Trophoblast cell (in vitro differentiated cells and primary cell): ENCODE results near the gene PADI4.

Experiments
- DNase-seq, 2 donors: peaks; one replicate each; pipeline ENCODE4 v3.0.0-alpha.2; 2016
- H2AFZ ChIP-seq: 2 replicates; pipeline ENCODE4 v1.6.1; 2013; ENCODE audit warnings: low read length, moderate library complexity, mild to moderate bottlenecking; ENCODE audit not compliant: insufficient read depth, poor library complexity
- H2AK5ac ChIP-seq: 2 replicates; pipeline ENCODE4 v1.6.1; 2013; ENCODE audit warnings: mild to moderate bottlenecking, low read length
- H2BK120ac ChIP-seq: 2 replicates; pipeline ENCODE4 v1.6.1; 2013; ENCODE audit warnings: low read length, mild to moderate bottlenecking, moderate library complexity; ENCODE audit not compliant: insufficient read depth, poor library complexity
- H2BK12ac ChIP-seq: 2 replicates; pipeline ENCODE4 v1.6.1; 2013; ENCODE audit warnings: mild to moderate bottlenecking, low read length, moderate library complexity
- H2BK5ac ChIP-seq: 2 replicates; pipeline ENCODE4 v1.6.1; 2013; ENCODE audit warnings: low read length, low read depth, moderate library complexity, mild to moderate bottlenecking; ENCODE audit not compliant: poor library complexity
- H3K14ac ChIP-seq: 2 replicates; pipeline ENCODE4 v1.6.1; 2013; ENCODE audit warnings: mild to moderate bottlenecking, low read length
- H3K18ac ChIP-seq: 2 replicates; pipeline ENCODE4 v1.6.1; 2013; ENCODE audit warnings: mild to moderate bottlenecking, low read length
- H3K23ac ChIP-seq: 2 replicates; pipeline ENCODE4 v1.6.1; 2013; ENCODE audit warnings: low read length
- H3K27ac ChIP-seq: 2 replicates; pipeline ENCODE4 v1.5.1; 2013; ENCODE audit warnings: low read depth, mild to moderate bottlenecking, inconsistent platforms, low read length, moderate library complexity
- H3K27me3 ChIP-seq: 2 replicates; pipeline ENCODE4 v1.6.1; 2013; ENCODE audit warnings: inconsistent platforms, mild to moderate bottlenecking, low read length, moderate library complexity; ENCODE audit not compliant: insufficient read depth
- H3K36me3 ChIP-seq, 2 experiments: 1 replicate in 1 of 2; 2 replicates in 1 of 2; pipeline ENCODE4 v1.6.1; 2013; ENCODE audit warnings: low read length in 2 of 2, mild to moderate bottlenecking in 2 of 2, moderate library complexity in 1 of 2; ENCODE audit not compliant: insufficient read depth in 2 of 2, control insufficient read depth in 1 of 2
- H3K4ac ChIP-seq: 2 replicates; pipeline ENCODE4 v1.6.1; 2013; ENCODE audit warnings: low read depth, mild to moderate bottlenecking, low read length, moderate library complexity
- H3K4me1 ChIP-seq, 2 experiments: 1 replicate in 1 of 2; 2 replicates in 1 of 2; pipeline ENCODE4 v1.6.1; 2013; ENCODE audit warnings: low read length in 2 of 2, mild to moderate bottlenecking in 2 of 2, moderate library complexity in 1 of 2; ENCODE audit not compliant: insufficient read depth in 2 of 2, control insufficient read depth in 1 of 2
- H3K4me2 ChIP-seq: 2 replicates; pipeline ENCODE4 v1.6.1; 2013; ENCODE audit warnings: inconsistent platforms, mild to moderate bottlenecking, low read length, moderate library complexity
- H3K4me3 ChIP-seq: 2 replicates; pipeline ENCODE4 v1.5.1; 2013; ENCODE audit warnings: mild to moderate bottlenecking, low read depth, low read length, inconsistent platforms
- H3K79me1 ChIP-seq: one replicate; pipeline ENCODE4 v1.6.1; 2013; ENCODE audit warnings: low read length
- H3K79me2 ChIP-seq: 2 replicates; pipeline ENCODE4 v1.6.1; 2013; ENCODE audit warnings: low read length, mild to moderate bottlenecking; ENCODE audit not compliant: control insufficient read depth, insufficient read depth, poor library complexity
- H3K9ac ChIP-seq: 2 replicates; pipeline ENCODE4 v1.6.1; 2013; ENCODE audit warnings: mild to moderate bottlenecking, low read length
- H3K9me3 ChIP-seq: 2 replicates; pipeline ENCODE4 v1.6.1; 2013; ENCODE audit warnings: low read depth, mild to moderate bottlenecking, control low read depth, inconsistent platforms, low read length; ENCODE audit not compliant: insufficient read depth
- H4K12ac ChIP-seq: 2 replicates; pipeline ENCODE4 v1.6.1; 2013; ENCODE audit warnings: low read depth, mild to moderate bottlenecking, low read length, moderate library complexity
- H4K8ac ChIP-seq: 2 replicates; pipeline ENCODE4 v1.6.1; 2013; ENCODE audit warnings: low read depth, mild to moderate bottlenecking, low read length, moderate library complexity
- H4K91ac ChIP-seq: one replicate; pipeline ENCODE4 v1.6.1; 2013; ENCODE audit warnings: low read depth, mild to moderate bottlenecking, low read length, moderate library complexity
- WGBS: extraction: QIAGEN DNeasy Blood & Tissue Kit; methylation state at CpG from one replicate; pipeline ENCODE4 v1.1.7; 2013; ENCODE audit warnings: missing lambda C conversion rate; ENCODE audit not compliant: insufficient read length, insufficient coverage; ENCODE audit errors: extremely low coverage; 5-methylcytosine and 5-hydroxymethylcytosine counted together

Gene PADI4

GRCh38 chr1:17260738-17261137, 47.3 kb upstream of the PADI4 start:
- Histone ChIP-seq H3K4me2 (no peak overlapping the region), H3K14ac (no peak overlapping the region), H3K23ac (no peak overlapping the region), H4K12ac (no peak overlapping the region), H4K91ac (no peak overlapping the region), H2AK5ac (no peak overlapping the region), H3K79me1 (no peaks in the 10 kb centered on the region), H3K27me3 (no peaks in the 10 kb centered on the region), H2BK120ac (no peak overlapping the region), H3K9ac (no peak overlapping the region), H3K27ac (no peak overlapping the region), H2BK5ac (no peak overlapping the region), H3K4me1 (peaks cover 0 to 4% of the 10 kb centered on the region in 2 experiments), H3K36me3 (no peaks in the 10 kb centered on the region), H2BK12ac (no peak overlapping the region), H3K4me3 (no peak overlapping the region), H2AFZ (no peak overlapping the region), H4K8ac (no peak overlapping the region), H3K4ac (no peak overlapping the region), H3K79me2 (no peaks in the 10 kb centered on the region), H3K18ac (no peak overlapping the region), H3K9me3 (no peaks in the 10 kb centered on the region)
- no CpG with 5 or more reads among the region's 5 CpGs for WGBS
- no peak for DNase-seq

GRCh38 chr1:17263936-17264335, 44.1 kb upstream of the PADI4 start:
- Histone ChIP-seq H2BK5ac (no peak overlapping the region), H3K4me1 (peaks cover 0 to 4% of the 10 kb centered on the region in 2 experiments), H3K27me3 (no peaks in the 10 kb centered on the region), H3K9me3 (no peaks in the 10 kb centered on the region), H3K14ac (no peak overlapping the region), H4K91ac (no peak overlapping the region), H2BK12ac (no peak overlapping the region), H4K8ac (no peak overlapping the region), H2AFZ (no peak overlapping the region), H2BK120ac (no peak overlapping the region), H3K4ac (no peak overlapping the region), H3K79me1 (no peaks in the 10 kb centered on the region), H4K12ac (no peak overlapping the region), H3K79me2 (no peaks in the 10 kb centered on the region), H3K36me3 (no peaks in the 10 kb centered on the region), H3K27ac (no peak overlapping the region), H3K23ac (no peak overlapping the region), H3K4me2 (no peak overlapping the region), H3K4me3 (no peak overlapping the region), H2AK5ac (no peak overlapping the region), H3K9ac (no peak overlapping the region), H3K18ac (no peak overlapping the region)
- DNase-seq, result no peak

- Histone ChIP-seq H4K8ac (no peak overlapping the region), H2BK5ac (no peak overlapping the region), H3K79me2 (no peaks in the 10 kb centered on the region), H3K79me1 (no peaks in the 10 kb centered on the region), H3K4me2 (no peak overlapping the region), H2AFZ (no peak overlapping the region), H3K9me3 (no peaks in the 10 kb centered on the region), H3K27me3 (no peaks in the 10 kb centered on the region), H2AK5ac (no peak overlapping the region), H3K4me1 (peaks cover 0 to 4% of the 10 kb centered on the region in 2 experiments), H3K9ac (no peak overlapping the region), H3K4me3 (no peak overlapping the region), H3K27ac (no peak overlapping the region), H3K4ac (no peak overlapping the region), H3K14ac (no peak overlapping the region), H2BK12ac (no peak overlapping the region), H4K12ac (no peak overlapping the region), H2BK120ac (no peak overlapping the region), H3K23ac (no peak overlapping the region), H3K18ac (no peak overlapping the region), H4K91ac (no peak overlapping the region), H3K36me3 (no peaks in the 10 kb centered on the region)
- no CpG with 5 or more reads among the region's 5 CpGs for WGBS
- no peak for DNase-seq
Measured at GRCh38 chr1:17264470-17264869, 43.5 kb upstream of the PADI4 start.

- H3K27me3 ChIP-seq, result no peaks in the 10 kb centered on the region
- no CpG with 5 or more reads among the region's 2 CpGs for WGBS
Measured at GRCh38 chr1:17265162-17265561, 42.8 kb upstream of the PADI4 start.

More at GRCh38 chr1:17265162-17265561, 42.8 kb upstream of the PADI4 start:
- no peak overlapping the region for H3K4ac ChIP-seq
- no peak overlapping the region for H3K4me2 ChIP-seq
- H2BK120ac ChIP-seq, result no peak overlapping the region
- no peak overlapping the region for H2AK5ac ChIP-seq
- H3K36me3 ChIP-seq, result no peaks in the 10 kb centered on the region
- peaks cover 0 to 4% of the 10 kb centered on the region in 2 experiments for H3K4me1 ChIP-seq
- H3K9me3 ChIP-seq, result no peaks in the 10 kb centered on the region
- no peak overlapping the region for H2AFZ ChIP-seq
- H3K79me1 ChIP-seq, result no peaks in the 10 kb centered on the region
- no peak overlapping the region for H2BK5ac ChIP-seq
- H3K23ac ChIP-seq, result no peak overlapping the region
- H4K91ac ChIP-seq, result no peak overlapping the region
- H3K4me3 ChIP-seq, result no peak overlapping the region
- H3K14ac ChIP-seq, result no peak overlapping the region
- no peak overlapping the region for H3K27ac ChIP-seq
- H2BK12ac ChIP-seq, result no peak overlapping the region
- no peak overlapping the region for H3K18ac ChIP-seq
- no peak overlapping the region for H3K9ac ChIP-seq
- no peak overlapping the region for H4K8ac ChIP-seq
- no peak for DNase-seq
- no peaks in the 10 kb centered on the region for H3K79me2 ChIP-seq
- no peak overlapping the region for H4K12ac ChIP-seq
